H1 (cell line): ENCODE measurements around the gene NUDC.

ENCODE experiments used
- CTBP2 ChIP-seq: IDR thresholded peaks from 2 replicates; pipeline ENCODE4 v1.7.0; 2011; ENCODE audit warnings: borderline replicate concordance, mild to moderate bottlenecking, moderate library complexity, mixed read lengths, low read length; ENCODE audit not compliant: insufficient read depth, insufficient read length
- CTCF ChIP-seq, 3 experiments: IDR thresholded peaks; 1 replicate in 2 of 3; 2 replicates in 1 of 3; pipeline versions ENCODE4 v1.5.1 to v1.6.1; 2011; ENCODE audit warnings: low read length in 3 of 3, mild to moderate bottlenecking in 3 of 3, inconsistent platforms in 2 of 3, low read depth in 1 of 3, moderate library complexity in 1 of 3; ENCODE audit not compliant: insufficient read depth in 1 of 3; ENCODE audit errors: control extremely low read depth in 1 of 3
- EGR1 ChIP-seq: IDR thresholded peaks from 2 replicates; pipeline ENCODE4 v1.6.1; 2011; ENCODE audit warnings: low read depth, low read length, borderline replicate concordance
- POLR2A ChIP-seq, 2 experiments: IDR thresholded peaks; 1 replicate in 1 of 2; 2 replicates in 1 of 2; pipeline ENCODE4 v1.6.1; 2011; ENCODE audit warnings: low read depth in 2 of 2, low read length in 2 of 2, mild to moderate bottlenecking in 2 of 2; ENCODE audit errors: control extremely low read depth in 1 of 2
- RAD21 ChIP-seq, 2 experiments: IDR thresholded peaks in 1 of 2; conservative IDR thresholded peaks in 1 of 2; 2 replicates each; pipeline ENCODE4 v1.6.1; 2011; ENCODE audit warnings: low read depth in 2 of 2, low read length in 2 of 2, improper control_type of control experiment in 1 of 2, inconsistent platforms in 1 of 2, mild to moderate bottlenecking in 1 of 2, moderate library complexity in 1 of 2
- RBBP5 ChIP-seq: IDR thresholded peaks from 2 replicates; pipeline ENCODE4 v1.7.1; 2012; ENCODE audit warnings: low read depth, mild to moderate bottlenecking, inconsistent platforms, low read length, moderate library complexity, borderline replicate concordance
- SAP30 ChIP-seq: fragments of 300-600 bp; sonication (generic); IDR thresholded peaks from 2 replicates; pipeline ENCODE4 v1.7.1; 2012; ENCODE audit warnings: low read length, moderate library complexity, mild to moderate bottlenecking, inconsistent platforms; ENCODE audit not compliant: insufficient read depth, insufficient replicate concordance
- TAF1 ChIP-seq: IDR thresholded peaks from 2 replicates; pipeline ENCODE4 v1.6.1; 2011; ENCODE audit warnings: mild to moderate bottlenecking, low read depth, low read length

GRCh38 chr1:26993237-26994019, 71.9 kb downstream of the NUDC start, which contains the start of gene TRNP1:
- TF ChIP-seq EGR1 (no peak), RBBP5 (no peak), CTCF (IDR thresholded peaks at IDR 0.05; ENCODE audit: control extremely low read depth in 1 of 3, insufficient read depth in 1 of 3, low read depth in 1 of 3, low read length in 3 of 3) (no peak), SAP30 (no peak), POLR2A (IDR thresholded peaks at IDR 0.05; ENCODE audit: control extremely low read depth in 1 of 2, low read depth in 2 of 2, low read length in 2 of 2) (peak in 1 of 2 experiments; percentile 96; a peak in 2 of 3 replicates), RAD21 (IDR thresholded peaks at IDR 0.05 in 1 of 2, conservative IDR thresholded peaks at IDR 0.05 in 1 of 2; ENCODE audit: low read depth in 2 of 2, low read length in 2 of 2) (no peak; a peak in 1 of 4 replicates), TAF1 (no peak; the same call in none of the 2 replicates), CTBP2 (no peak)
